Anterior cingulate cortex (tissue), 58 donors: ENCODE results near the gene KIF23.

Experiments used
- DNase-seq, 58 donors: peaks; one replicate each; lab custom pipeline; 2025; lab: John Stamatoyannopoulos, UW

KIF23 gene

DNA sequence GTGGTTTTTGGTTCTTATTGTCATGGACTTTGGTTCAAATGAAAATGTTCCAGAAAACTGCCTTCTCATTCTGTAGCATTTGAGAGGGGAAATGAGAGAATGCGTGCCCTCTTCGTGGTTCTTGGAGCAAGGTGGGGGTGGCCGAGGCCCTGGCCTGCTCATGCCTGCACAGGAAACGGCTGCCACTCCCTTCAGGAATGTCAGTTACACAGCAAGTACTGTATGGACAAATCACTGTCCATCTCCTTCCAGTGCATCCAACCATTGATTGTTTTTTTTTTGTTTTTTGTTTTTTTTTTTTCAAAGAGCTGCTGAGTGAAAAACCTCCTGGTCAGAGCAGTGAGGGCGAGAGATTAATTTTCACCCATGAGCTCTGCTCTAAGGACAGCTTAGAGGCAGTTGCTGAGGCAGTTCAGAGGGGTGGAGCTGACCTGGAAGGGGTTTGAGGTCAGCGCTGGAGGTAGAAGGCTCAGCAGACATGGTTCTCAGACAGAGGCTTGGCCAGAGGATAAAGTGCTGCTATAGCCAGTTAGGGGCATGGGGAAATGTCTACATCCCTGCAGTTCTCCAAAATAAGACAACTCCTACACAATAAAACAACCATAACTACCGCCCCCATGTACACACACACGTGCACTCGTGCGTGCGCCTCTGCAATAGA, 20.2 kb upstream of the KIF23 start:
- no peak for DNase-seq

DNA sequence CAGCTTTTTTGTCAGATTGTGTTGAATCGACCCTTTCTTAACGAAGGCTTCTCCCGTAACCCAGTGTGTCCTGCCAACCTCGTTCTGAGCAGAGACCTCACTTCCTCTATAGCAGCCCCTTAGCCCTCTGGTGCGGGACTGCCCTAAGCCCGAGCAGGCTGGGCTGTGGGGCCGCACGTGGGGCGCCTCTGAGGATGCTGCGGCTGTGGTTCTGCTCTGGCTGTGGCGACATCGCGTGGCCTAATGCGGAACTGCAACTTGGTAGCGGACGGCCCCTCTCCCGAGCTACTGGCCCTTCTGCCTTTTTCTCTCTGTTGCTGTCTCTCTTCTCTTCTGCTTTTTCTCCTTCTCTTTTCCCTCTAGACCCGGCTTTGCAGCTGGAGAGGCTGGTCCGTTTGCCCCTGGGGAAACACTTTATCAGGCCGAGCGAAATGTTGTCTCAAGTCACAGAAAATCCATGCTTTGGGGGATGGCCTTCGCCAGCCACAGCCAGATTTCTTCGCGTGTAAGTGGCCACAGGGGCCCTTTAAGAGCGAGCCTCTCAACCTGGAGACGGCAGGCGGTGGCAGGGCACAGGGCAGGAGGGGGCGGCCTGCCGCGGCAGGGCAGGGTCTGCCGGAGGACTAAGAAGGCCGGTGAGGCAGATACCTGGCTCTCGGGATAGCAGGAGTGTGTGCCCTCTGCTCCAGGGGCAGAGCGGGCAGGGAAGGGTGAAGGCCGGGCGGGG, 19.4 kb upstream of the KIF23 start:
- peak in 57 of 58 donors; percentile 15 to 90 (median 67) for DNase-seq

DNA sequence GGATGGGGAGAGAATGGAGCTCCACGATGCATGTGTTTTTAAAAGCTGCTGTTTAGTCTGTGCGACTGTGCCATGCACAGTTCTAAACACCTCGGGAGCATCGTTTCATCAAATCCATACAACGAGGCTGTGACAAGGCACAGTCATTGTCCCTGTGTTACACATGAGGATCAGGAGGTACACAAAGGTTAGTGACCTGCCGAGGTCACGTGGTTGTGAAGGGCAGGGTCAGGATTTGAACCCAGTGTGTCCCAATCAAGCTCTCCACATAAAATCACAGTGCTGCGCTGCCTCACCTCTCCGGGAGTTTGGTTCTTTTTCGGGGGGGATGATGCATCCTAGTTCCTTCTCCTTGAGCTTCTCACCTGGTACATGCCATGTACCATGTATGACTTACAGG, 18.7 kb upstream of the KIF23 start:
- DNase-seq = no peak

DNA sequence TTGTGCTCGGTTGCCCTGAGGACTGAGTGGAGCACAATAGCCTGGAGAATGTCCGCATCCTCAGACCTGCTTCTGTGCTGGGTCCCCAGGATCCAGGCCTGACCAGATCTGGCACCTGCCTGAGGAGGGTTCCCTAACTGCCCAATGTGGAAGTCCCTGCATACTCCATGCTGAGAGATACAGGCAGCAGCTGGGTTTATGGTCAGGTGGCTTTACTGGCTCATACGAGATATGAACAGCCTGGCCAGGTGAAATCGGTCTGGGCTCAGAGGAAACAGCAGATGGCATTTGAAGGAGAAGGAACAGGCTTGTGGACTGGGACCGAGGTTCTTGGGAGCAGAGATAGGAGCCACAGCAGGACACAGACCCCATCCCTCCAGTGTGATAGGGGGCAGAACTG, 18.2 kb upstream of the KIF23 start:
- DNase-seq = no peak

GRCh38 chr15:69398491-69398891, 15.7 kb upstream of the KIF23 start:
- DNase-seq = no peak

DNA sequence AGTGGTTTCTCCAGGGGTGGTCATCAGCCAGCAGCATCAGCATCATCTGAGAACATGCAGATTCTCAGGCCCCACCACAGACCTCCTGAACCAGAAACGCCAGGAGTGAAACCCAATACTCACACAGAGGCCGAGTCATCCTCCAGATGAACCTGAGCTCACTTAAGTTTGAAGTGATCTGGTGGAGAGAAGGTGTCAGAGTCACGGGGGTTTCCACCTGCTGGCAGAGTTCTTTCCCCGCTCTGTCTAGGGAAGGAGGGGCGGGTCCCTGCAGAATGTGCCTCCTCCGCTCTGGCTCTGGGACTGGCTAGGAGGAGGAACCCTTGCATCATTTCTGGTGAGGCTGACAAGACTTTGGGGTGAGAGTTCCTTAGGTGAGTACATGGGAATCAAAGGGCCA, 13.3 kb upstream of the KIF23 start:
- no peak for DNase-seq

DNA sequence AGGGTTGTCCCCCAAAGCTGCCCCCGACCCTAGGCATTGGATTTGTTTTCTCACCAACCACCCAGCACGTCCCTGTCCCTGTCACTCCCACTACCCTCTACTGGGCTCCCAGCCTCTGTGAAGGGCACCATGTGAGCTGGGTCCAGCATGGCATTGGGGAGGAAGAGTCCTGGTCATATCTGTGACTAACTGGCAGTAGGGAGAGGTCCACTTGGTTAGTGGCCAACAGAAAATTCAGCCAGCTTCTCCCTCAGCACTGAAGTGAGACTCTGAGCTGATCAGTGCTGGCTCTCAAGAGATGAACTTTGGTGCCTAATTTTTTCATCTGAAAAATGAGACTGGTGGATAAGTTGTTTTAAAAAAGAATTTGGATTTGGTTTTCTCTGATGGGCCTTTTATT, 11.3 kb upstream of the KIF23 start:
- no peak for DNase-seq

- DNase-seq = peak in 2 of 58 donors; percentile 4 to 17
Measured at GRCh38 chr15:69403594-69403993, 10.6 kb upstream of the KIF23 start.

- no peak for DNase-seq
Measured at GRCh38 chr15:69405110-69405509, 9.0 kb upstream of the KIF23 start.

- DNase-seq = no peak
Measured at GRCh38 chr15:69407719-69408400, 6.3 kb upstream of the KIF23 start.

DNA sequence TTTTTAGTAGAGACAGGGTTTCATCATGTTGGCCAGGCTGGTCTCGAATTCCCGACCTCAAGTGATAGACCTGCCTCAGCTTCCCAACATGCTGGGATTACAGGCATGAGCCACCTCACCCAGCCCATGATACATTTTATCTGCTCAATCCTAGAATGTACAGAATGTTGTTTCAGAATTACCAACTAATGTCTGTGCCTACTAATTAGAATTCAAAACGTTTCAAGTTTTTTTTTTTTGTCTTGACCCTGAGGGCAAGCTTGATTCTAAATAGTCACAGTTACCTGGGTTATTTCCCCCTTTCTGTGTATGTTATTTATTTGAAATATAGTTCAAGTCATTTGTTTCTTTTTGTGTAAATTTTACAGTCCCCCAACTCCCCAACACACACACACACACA, 5.3 kb upstream of the KIF23 start:
- DNase-seq = no peak

DNA sequence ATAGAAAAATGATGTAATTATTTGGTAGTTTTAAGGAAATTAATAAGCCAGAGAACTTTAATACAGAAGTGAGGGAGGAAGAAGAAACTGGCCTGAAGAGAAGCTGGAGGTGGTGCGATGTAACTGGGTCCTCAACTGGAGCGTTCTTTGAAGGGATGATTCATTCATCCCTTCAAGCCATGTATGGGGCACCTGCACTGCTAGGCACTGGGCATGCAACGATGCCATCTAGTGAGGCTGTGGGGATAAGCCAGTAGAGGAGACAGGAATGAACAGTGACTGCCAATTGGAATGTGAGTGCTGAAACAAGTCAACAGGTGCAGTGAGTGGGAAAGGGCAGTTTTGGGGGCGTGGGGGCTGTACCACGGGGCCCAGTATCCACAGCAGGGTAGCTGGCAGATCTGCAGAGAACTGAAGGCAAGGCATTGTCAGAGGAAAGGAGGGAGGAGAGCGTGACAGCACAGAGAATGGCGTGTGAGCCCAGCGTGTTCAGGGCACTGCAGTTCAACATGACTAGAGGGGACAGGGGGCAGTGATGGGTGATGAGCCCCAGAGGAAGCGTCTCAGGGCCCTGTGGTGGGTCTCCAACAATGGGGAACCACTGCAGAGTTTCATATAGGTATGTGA, 3.8 kb upstream of the KIF23 start:
- DNase-seq = peak in 18 of 58 donors; percentile 4 to 56 (median 17)

DNA sequence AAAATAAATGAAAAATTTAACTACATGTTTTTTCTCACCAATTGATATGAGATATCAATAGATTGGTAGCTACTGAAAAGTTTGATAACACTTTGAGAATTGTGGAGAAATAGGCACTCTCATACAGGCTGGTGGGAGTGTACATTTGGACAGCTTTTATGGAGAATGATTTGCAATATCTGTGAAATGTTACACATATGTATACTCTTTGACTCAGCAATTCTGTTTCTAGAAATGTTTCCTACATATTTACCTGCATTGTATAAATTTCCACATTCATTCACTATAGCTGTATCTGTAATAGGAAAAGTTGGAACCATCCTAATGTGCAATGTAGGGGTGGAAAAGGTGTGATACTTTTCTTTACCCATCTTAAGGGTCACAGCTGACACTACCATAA, 1.9 kb upstream of the KIF23 start:
- no peak for DNase-seq

DNA sequence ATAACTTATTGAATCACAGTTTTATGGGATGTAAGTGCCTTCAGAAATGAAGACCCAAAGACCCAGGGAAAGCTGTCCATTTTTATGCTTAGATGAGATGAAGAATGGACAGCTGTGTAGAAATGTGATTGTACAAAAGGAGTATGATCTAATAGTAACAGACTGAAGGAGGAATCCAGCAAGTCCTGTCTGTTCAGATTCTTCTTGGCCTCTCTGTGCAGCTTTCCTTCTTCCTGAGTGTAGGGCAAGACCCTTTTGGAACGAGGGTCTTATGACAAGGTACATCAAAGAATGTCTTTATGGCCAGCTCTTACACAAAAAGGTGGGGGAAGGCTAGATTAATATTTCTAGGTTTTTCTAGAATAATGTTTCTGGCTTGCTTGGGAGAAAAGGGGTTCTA, 1.4 kb upstream of the KIF23 start:
- DNase-seq = no peak

GRCh38 chr15:69414701-69415167, 585 bp downstream of the KIF23 start:
- DNase-seq = no peak

DNA sequence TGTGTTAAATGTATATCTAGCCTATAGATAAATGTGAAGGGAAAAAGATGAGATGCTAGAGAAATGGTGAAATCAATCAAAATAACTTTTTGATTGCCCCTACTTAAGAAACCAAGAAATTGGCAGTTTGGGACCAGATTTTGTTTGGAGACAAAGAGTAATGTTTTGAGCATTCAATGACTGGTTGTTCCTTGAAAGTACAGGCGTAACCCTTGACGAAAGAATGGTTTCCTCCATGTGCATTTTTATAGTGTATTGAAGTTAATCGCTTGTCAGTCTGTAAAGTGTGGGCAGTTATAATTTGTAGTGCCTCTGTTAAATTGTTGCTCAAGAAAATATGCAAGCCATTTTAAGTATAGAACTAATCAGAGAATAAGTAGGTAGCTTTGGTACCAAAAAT, 1.2 kb downstream of the KIF23 start:
- DNase-seq = no peak

DNA sequence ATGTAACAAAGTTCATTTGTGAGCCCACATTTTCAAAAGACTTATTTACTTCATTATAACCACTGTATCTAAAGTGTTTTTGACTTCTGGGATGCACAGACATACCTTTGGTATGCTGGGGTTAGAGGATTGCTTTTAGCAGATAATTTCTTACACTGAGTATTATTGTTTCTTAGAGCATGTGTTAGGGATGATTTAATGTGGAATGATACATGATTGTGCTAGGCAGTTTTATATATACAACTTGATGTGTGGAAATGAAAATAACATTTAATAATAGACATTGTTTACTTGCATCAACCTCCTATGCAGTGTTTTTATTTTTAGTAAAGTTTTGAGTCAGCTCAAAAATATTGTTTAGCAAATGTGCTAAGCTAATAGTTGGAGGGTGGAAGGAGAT, 3.4 kb downstream of the KIF23 start:
- DNase-seq = no peak

- no peak for DNase-seq
Measured at GRCh38 chr15:69421498-69421897, 7.3 kb downstream of the KIF23 start.

DNA sequence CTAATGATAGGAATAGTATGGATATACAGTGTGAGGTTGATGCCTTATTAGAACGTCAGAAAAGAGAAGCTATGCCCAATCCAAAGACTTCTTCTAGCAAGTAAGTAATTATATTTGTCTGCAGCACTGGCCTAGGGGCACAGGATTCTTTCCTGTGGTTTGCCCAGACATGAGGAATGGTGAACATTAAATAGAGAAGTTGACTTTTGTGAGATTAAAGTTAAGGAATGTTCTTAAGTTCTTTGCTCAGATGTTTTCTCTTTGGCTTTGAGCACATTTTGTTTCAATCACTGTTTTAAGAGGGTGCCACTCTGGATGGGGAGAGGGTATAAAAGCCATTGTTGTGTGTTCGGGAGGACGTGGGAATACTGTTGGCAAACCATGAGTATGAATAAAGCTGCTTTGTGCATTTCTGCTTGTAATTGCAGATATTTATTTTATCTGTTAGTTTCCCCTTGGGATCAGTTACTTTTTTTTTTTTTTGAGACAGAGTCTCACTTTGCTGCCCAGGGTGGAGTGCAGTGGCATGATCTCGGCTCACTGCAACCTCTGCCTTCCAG, 8.3 kb downstream of the KIF23 start:
- no peak for DNase-seq

DNA sequence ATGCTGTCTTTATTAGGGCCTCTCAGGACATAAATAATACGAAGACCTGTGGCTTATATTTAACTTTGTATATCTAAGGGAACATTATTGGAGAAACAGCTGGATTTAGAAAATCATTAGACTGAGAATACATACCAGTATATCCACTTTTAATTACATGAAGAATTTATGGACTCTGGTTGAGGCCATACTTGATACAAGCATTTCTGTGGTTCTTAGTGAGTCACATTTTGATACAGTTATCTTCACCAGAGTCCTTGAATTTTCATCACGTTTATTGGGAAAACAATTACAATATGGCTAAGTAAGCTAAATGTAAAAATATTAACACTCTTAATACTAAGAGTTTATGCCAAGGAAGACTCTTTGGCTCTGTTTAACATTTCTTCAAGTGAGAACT, 9.9 kb downstream of the KIF23 start:
- no peak for DNase-seq
